Measurements from ENCODE around the gene NT5C1A.

NT5C1A gene

GRCh38 chr1:39657923-39658485, 13.9 kb downstream of the NT5C1A start:
- DNase-seq: peak; percentile 56

GRCh38 chr1:39657402-39657801, 14.5 kb downstream of the NT5C1A start:
- DNase-seq: no peak

- DNase-seq: no peak
These were observed 15.5 kb downstream of the NT5C1A start for GRCh38 chr1:39656391-39656790.

GRCh38 chr1:39655578-39656268, 16.2 kb downstream of the NT5C1A start:
- no peak for DNase-seq

GRCh38 chr1:39654291-39654690, 17.6 kb downstream of the NT5C1A start:
- DNase-seq: no peak

- peak; percentile 69 for DNase-seq
These were observed 18.3 kb downstream of the NT5C1A start for GRCh38 chr1:39653546-39654031.

GRCh38 chr1:39652554-39652953, 19.4 kb downstream of the NT5C1A start:
- DNase-seq: no peak

GRCh38 chr1:39652105-39652504, 19.8 kb downstream of the NT5C1A start:
- no peak for DNase-seq

- DNase-seq: no peak
These were observed 21.5 kb downstream of the NT5C1A start for GRCh38 chr1:39650431-39650830.

- DNase-seq: no peak
These were observed 22.2 kb downstream of the NT5C1A start for GRCh38 chr1:39649636-39650185.

- no peak for DNase-seq
These were observed 23.4 kb downstream of the NT5C1A start for GRCh38 chr1:39648496-39648895.

- DNase-seq: no peak
These were observed 24.7 kb downstream of the NT5C1A start for GRCh38 chr1:39647247-39647646.

- DNase-seq: no peak
These were observed 25.4 kb downstream of the NT5C1A start for GRCh38 chr1:39646232-39647081.

GRCh38 chr1:39645411-39646043, 26.4 kb downstream of the NT5C1A start:
- no peak for DNase-seq

- no peak for DNase-seq
These were observed 28.2 kb downstream of the NT5C1A start for GRCh38 chr1:39643705-39644104.

- no peak for DNase-seq
These were observed 29.1 kb downstream of the NT5C1A start for GRCh38 chr1:39642796-39643195.

- no peak for DNase-seq
These were observed 31.0 kb downstream of the NT5C1A start for GRCh38 chr1:39640861-39641260.

- DNase-seq: peak; percentile 50
These were observed 32.4 kb downstream of the NT5C1A start, which contains the start of gene HEYL for GRCh38 chr1:39639305-39640130. Gene HEYL, minus strand, starts transcription at chr1:39639643. Its CDS starts 18 bp downstream, at chr1:39639625.

GRCh38 chr1:39638965-39639304, 33.0 kb downstream of the NT5C1A start:
- no peak for DNase-seq

GRCh38 chr1:39637361-39637760, 34.5 kb downstream of the NT5C1A start:
- no peak for DNase-seq

GRCh38 chr1:39635871-39636210, 36.1 kb downstream of the NT5C1A start:
- no peak for DNase-seq

- DNase-seq: no peak
These were observed 36.6 kb downstream of the NT5C1A start for GRCh38 chr1:39635205-39635870.
